Calu3 (cell line): ENCODE data around the gene PTPRN2. TPM values are rescaled to one million over a fixed set of nuclear protein-coding genes. Genes with fewer than 3 reads are reported as not detected.

Experiments
- BruUV-seq: library from RNA; stranded (reverse); fragments of 400-500 nt; replicated peaks from 2 replicates; lab custom pipeline; 2021; lab: Mats Ljungman, UMichigan
- CTCF ChIA-PET: fragments of 300-600 bp; sonication (Branson Sonifier 250); formaldehyde crosslinking; loops from one replicate; lab custom pipeline; 2022; ENCODE audit warnings: antibody characterized with exemption; lab: Charles Lee
- DNase-seq: peaks from one replicate; pipeline ENCODE4 v3.0.0; 2022
- H3K27ac Mint-ChIP-seq: one replicate; pipeline ENCODE4 v1.8.0; 2022; ENCODE audit warnings: mixed read lengths; ENCODE audit not compliant: unreplicated experiment
- H3K27me3 Mint-ChIP-seq: one replicate; pipeline ENCODE4 v1.8.0; 2022; ENCODE audit warnings: mixed read lengths; ENCODE audit not compliant: unreplicated experiment
- H3K36me3 Mint-ChIP-seq: one replicate; pipeline ENCODE4 v1.8.0; 2022; ENCODE audit warnings: mild to moderate bottlenecking, moderate library complexity, mixed read lengths; ENCODE audit not compliant: insufficient read depth, unreplicated experiment
- H3K4me1 Mint-ChIP-seq: one replicate; pipeline ENCODE4 v1.8.0; 2022; ENCODE audit warnings: mild to moderate bottlenecking, low read depth, mixed read lengths; ENCODE audit not compliant: unreplicated experiment
- H3K4me3 Mint-ChIP-seq: one replicate; pipeline ENCODE4 v1.8.0; 2022; ENCODE audit warnings: mild to moderate bottlenecking, low read depth, moderate library complexity, mixed read lengths; ENCODE audit not compliant: unreplicated experiment
- H3K9me3 Mint-ChIP-seq: one replicate; pipeline ENCODE4 v1.8.0; 2022; ENCODE audit warnings: low read depth, mixed read lengths; ENCODE audit not compliant: unreplicated experiment
- intact Hi-C: fragments of 100-400 bp; cut with micrococcal nuclease; formaldehyde crosslinking; loops from one replicate; pipeline ENCODE4 v1.10.0; 2022; ENCODE audit not compliant: unreplicated experiment
- total RNA-seq: library from RNA; stranded (reverse); gene quantifications from 2 replicates; pipeline ENCODE4 v1.2.3, GENCODE V29; 2022
- TF ChIP-seq, protein P1 (sequence below): fragments of 200-600 bp; IDR thresholded peaks from one replicate; pipeline ENCODE4 v1.8.0; 2022; ENCODE audit warnings: antibody characterized with exemption; ENCODE audit not compliant: unreplicated experiment

PTPRN2 gene
- total RNA-seq, 1 experiment from 2014 or later, result 2.0 TPM

DNA sequence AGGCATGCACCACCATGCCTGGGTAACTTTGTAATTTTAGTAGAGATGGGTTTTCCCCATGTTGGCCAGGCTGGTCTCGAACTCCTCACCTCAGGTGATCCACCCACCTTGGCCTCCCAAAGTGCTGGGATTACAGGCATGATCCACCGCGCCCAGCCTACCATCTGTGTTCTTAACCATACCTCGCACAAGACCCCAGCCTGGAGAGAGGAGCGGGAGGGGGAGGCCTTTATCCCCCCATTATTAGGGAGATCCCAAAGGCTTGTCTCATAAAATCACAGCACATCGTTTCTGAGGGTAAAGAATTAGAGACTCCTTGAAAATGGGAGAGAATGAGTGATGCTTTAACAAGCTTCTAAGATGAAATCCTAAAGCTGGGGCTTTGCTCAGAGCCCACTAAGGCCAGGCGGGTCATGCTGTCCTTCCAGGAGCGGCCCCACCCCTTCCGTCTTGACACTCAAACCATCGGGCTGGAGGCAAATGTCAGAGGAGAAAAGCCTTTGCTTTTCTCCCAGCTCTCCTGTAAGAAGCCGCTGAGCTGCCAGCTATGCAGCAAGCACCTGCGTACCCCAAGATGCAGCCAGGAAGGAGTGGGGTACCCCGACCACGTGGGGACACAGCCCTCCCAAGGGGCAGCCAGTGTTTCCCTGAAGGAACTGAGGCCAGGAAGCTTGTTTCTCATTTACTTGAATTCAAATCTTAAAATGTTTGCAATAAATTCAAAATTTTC is 339.7 kb downstream of the PTPRN2 start:
- H3K4me3 Mint-ChIP-seq, result no peak overlapping the region
- H3K27ac Mint-ChIP-seq, result no peak overlapping the region
- BruUV-seq, result no TSS peak
- H3K4me1 Mint-ChIP-seq, result no peaks in the 10 kb centered on the region
- intact Hi-C loops, result no loop called here
- no peaks in the 10 kb centered on the region for H3K27me3 Mint-ChIP-seq
- TF ChIP-seq, protein P1, sequence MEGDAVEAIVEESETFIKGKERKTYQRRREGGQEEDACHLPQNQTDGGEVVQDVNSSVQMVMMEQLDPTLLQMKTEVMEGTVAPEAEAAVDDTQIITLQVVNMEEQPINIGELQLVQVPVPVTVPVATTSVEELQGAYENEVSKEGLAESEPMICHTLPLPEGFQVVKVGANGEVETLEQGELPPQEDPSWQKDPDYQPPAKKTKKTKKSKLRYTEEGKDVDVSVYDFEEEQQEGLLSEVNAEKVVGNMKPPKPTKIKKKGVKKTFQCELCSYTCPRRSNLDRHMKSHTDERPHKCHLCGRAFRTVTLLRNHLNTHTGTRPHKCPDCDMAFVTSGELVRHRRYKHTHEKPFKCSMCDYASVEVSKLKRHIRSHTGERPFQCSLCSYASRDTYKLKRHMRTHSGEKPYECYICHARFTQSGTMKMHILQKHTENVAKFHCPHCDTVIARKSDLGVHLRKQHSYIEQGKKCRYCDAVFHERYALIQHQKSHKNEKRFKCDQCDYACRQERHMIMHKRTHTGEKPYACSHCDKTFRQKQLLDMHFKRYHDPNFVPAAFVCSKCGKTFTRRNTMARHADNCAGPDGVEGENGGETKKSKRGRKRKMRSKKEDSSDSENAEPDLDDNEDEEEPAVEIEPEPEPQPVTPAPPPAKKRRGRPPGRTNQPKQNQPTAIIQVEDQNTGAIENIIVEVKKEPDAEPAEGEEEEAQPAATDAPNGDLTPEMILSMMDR, result no peak
- peaks cover 3% of the 10 kb centered on the region for H3K9me3 Mint-ChIP-seq
- CTCF ChIA-PET, result no interaction called here
- DNase-seq, result no peak
- no peaks in the 10 kb centered on the region for H3K36me3 Mint-ChIP-seq

DNA sequence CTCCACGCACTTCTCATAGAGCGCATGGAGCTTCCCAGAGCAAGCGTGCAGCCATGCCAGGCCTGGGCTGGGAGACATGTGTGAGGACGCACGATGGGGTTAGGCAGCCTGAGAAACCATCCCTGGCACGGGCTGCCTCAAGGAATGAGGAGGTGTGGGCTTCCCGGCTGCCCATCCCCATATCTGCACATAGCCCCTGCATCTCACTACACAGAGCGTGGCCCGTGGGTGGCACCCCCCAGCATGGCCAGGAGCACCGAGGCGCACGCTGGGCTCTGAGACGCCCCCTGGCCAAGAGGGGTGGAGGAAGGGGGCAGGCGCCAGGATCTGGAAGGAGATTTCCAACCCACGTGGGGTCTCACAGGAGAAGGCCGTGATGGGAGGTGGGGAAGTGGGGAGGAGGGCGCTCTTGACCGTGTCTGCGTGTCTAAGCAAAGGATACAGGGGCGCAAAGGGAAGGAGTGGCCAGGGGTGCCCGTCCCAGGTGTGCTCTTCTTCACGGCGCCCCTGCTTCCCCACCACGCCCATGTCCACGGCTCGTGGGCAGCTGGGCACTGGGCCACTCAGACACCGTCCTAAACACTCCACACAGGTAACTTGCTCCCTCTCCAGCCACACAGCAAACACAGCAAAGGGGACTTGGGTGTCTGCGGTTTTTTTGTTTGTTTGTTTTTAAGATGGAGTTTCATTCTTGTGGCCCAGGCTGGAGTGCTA is 340.5 kb downstream of the PTPRN2 start:
- TF ChIP-seq, protein P1, result no peak
- H3K4me3 Mint-ChIP-seq, result no peak overlapping the region
- peaks cover 11% of the 10 kb centered on the region for H3K9me3 Mint-ChIP-seq
- no peaks in the 10 kb centered on the region for H3K27me3 Mint-ChIP-seq
- no peak for DNase-seq
- intact Hi-C loops, result no loop called here
- BruUV-seq, result no TSS peak
- no peaks in the 10 kb centered on the region for H3K36me3 Mint-ChIP-seq
- H3K27ac Mint-ChIP-seq, result no peak overlapping the region
- CTCF ChIA-PET, result no interaction called here
- no peaks in the 10 kb centered on the region for H3K4me1 Mint-ChIP-seq

DNA sequence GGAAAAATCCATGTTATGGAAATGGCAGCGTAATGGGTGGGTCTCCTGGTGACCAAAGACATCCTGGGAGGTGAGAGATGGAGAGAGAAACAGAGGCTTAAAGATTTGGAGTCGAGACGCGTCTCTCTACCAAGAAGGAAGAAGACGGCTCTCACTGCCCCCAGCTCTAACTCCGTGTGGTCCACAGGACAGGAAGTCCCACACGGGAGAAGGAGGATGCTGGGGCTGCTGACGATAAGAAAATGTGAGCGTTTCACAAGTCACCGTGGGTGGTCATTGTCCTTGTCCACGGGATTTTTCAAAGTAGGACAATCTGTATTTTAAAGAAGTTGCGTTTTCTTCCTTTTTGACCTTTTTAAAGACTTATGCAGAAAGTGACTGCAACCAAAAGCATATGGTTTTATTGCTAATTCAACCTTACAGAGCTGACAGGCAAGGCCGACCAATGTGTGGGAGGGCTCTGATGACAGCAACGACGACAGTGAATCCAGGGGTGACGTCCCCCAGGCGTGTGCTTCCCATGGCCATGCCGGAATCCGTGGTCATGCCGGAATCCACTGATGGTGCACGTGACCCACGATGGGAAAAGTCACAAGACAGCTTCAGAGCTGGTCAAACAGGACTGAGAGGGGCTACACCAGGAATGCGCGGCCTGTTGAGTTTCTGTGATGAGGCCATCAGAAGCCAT is 341.2 kb downstream of the PTPRN2 start:
- H3K27ac Mint-ChIP-seq, result no peak overlapping the region
- no peaks in the 10 kb centered on the region for H3K4me1 Mint-ChIP-seq
- intact Hi-C loops, result no loop called here
- no peak for DNase-seq
- H3K9me3 Mint-ChIP-seq, result peaks cover 13% of the 10 kb centered on the region
- CTCF ChIA-PET, result no interaction called here
- no TSS peak for BruUV-seq
- no peaks in the 10 kb centered on the region for H3K27me3 Mint-ChIP-seq
- TF ChIP-seq, protein P1, result no peak
- H3K36me3 Mint-ChIP-seq, result no peaks in the 10 kb centered on the region
- H3K4me3 Mint-ChIP-seq, result no peak overlapping the region

DNA sequence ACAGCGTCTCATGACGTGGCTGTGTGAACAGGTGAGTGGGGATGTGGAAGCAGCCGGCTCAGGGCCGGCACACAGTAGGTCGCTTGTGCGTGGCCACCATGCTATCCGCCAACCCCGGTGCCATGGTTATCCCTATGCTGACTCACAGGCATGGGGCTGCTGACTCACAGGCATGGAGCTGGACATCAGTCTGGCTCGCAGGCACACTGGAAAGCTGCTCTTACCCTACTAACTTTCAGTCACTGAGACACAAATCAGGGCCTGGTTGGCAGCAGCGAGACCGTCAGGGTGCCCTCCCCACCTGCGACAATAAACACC is 341.9 kb downstream of the PTPRN2 start:
- no TSS peak for BruUV-seq
- intact Hi-C loops, result no loop called here
- CTCF ChIA-PET, result no interaction called here
- Mint-ChIP-seq H3K27me3 (no peaks in the 10 kb centered on the region), H3K4me1 (no peaks in the 10 kb centered on the region), H3K4me3 (no peak overlapping the region), H3K36me3 (no peaks in the 10 kb centered on the region), H3K9me3 (peaks cover 13% of the 10 kb centered on the region), H3K27ac (no peak overlapping the region)
- TF ChIP-seq, protein P1, result no peak
- no peak for DNase-seq
